ENCODE measurements around the gene NPPC.

The NPPC gene

DNA sequence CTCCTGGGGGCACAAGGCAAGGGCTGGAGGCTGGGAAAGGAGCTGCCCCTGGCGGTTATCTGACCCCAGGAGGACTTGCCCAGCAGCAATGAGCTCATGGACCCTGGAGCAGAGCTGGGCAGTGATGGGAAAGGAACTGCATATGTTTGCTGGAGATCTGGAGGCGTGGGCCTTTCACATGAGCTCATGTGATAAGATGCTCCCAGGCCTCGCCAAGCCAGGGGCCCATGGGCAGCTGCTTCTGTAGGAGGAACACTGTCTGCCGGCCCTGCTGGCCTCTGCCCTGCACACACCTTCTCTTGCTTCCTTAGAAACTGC, 9.0 kb upstream of the NPPC start:
- no peak for DNase-seq (ENCODE audit: low read depth, low spot score)

DNA sequence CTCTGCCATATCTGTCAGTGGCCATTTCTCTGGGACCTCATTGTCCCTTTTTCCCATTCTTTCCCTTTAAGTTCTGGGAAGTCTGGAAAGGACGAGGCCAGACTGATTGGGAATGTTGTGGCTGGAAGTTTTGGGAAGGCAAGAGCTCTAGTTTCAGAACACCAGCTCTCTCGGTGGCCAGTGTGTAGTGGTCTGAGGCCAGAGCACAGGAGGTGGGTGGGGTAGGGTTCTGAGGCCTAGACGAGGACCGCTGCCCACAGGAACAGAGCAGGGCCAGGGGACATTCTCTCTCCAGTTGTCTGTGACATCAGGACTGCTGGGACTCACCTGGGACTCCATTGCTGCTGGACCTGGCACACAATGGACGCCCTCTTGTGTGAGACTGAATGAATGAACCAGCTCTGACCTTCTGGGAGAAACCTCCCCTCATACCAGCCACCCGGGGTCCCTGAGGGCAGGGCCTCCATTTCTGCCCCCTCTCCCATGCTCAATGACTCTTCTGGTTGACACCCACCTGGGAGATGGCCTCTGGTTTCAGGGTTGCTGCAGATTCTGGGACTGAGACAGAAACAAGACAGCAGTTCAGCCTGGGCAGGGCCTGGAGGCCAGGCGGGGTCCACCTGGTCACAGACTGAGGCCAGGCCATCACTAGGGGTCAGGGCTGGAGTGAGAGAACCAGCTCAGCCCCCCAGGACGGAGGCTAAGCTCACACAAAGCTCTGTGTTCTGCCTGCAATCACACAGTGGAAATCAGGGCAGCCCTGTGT, 8.4 kb upstream of the NPPC start:
- no peak for DNase-seq (ENCODE audit: low read depth, low spot score)

DNA sequence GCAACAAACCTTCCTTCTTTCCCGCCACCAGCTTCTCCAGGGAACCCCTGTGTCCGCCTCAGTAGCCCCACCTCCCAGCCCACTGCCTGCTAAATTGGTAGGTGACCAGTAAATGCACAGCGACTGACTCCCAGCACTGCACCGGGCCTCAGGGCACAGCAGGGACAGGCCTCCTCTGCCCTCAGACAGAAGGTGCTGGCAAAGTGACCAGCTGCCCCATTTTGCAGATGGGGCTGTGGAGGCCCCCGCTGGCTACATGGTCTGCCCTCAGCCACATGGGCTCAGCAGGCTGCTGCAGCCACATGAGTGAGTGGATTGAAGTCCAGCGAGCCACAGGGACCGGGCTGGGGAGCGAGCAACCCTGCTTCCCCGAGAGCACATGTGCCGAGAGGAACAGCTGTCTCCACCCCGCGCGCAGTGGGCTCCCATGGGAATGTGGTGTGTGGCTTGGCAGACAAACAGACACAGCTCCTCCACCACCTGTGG, 7.8 kb upstream of the NPPC start:
- no peak for DNase-seq (ENCODE audit: low read depth, low spot score)

DNA sequence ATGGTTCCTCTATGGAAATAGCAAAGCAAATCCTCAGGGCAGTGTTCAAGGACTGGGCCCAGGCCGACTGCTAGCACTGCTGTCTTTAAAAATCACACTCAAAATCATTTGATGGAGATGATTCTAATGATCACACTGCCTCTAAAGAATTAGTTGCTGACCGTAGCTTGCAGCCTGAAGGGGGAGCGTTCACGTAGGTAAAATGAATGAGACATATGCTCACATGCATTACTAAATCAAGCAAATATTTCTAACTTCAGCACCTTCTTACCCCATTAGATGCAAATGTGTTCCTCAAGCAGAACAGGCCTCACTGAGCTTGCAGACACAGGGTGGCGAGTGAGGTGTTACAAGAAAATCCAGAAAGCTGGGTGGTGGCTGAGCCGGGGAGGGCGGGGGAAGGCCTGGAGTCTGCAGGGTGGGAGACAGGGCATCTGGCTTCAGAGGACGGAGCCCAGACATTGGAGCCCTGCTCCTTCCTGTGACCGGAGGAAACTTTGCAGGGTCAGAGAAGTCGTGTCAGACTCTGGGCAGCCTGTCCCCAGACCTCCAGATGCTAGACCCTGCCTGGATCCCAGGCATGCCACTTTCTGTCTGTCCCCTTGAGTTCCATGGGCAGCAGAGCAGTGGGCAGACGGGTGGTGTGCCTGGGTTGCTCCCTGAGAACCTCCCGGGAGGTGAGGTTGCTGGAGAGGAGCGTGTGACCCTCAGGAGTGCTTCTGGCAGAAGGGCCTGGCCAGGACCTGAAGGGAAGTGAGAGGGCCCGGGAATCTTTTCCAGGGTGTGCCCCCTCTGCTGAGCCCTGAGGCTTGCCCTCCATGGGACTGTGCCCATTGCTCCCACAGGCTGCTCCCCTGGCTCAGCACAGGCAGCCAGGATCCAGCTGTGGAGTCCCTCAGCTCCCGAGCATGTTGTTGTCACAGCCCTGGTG, 7.1 kb upstream of the NPPC start:
- DNase-seq (ENCODE audit: low read depth, low spot score) = no peak

DNA sequence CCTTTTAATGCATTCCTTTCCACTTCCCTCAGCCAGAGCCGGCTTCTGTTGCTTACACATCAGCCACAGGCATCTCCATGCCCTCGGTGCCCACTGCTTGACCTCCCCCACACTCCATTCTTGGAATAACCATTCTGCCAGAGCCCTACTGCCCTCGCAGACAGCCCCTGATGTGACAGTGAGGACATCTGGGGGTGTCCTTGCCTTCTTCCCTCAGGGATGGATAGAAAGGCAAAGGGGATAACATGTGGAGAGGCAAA, 6.4 kb upstream of the NPPC start:
- DNase-seq (ENCODE audit: low read depth, low spot score) = no peak

DNA sequence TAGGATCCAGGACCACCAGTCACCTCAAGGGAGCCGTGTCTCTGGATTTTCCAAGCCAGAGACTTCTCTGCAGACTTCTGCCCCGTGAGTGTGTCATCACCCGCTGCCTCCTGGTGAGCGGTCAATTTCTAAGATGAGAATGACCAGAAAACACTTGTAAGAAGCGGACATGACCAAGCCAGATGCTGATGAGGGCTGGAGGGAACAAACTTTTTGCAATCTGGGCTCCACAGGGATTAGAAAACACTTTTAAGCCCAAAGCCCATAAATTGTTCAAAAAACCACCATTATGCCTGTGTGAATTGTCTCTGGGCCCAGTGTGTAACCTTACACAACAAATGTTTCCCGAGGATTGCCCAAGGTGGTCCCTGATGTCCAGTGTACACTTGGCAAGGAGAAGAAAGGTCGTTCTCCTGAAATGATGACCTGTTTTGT, 5.3 kb upstream of the NPPC start:
- no peak for DNase-seq (ENCODE audit: low read depth, low spot score)

DNA sequence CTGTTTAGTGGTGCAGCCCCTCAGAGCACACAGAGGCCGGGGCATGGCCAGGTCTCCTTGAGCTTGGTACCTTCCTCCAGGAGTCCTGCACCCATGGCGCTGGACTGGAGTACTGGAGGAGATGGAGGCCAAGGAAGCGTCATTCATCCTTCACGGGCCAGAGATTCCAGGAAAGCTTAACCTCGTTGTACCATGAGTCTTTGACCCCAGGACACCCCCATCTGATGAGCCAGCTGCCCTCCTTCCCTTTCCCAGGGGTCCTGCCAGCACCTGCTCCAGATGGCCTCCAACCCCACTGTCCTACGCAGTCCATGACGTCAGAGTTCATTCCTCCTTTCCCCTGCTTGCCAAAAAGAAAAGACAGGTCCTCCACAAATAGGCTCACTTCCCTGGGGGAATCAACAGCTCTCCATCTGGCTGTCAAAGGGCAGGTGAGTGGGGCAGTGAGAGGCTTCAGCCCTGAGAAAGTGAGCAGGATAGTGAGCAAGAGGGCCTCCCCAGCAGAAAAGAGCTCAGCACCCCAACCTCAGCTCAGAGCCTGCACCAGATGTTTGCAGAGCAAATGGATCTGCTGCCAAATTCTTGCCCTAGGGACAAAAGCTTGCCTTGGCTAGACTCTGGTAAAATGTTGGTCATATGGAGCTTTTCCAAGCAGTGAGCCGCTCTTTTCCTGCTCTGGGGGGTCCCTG, 4.5 kb upstream of the NPPC start:
- no peak for DNase-seq (ENCODE audit: low read depth, low spot score)

DNA sequence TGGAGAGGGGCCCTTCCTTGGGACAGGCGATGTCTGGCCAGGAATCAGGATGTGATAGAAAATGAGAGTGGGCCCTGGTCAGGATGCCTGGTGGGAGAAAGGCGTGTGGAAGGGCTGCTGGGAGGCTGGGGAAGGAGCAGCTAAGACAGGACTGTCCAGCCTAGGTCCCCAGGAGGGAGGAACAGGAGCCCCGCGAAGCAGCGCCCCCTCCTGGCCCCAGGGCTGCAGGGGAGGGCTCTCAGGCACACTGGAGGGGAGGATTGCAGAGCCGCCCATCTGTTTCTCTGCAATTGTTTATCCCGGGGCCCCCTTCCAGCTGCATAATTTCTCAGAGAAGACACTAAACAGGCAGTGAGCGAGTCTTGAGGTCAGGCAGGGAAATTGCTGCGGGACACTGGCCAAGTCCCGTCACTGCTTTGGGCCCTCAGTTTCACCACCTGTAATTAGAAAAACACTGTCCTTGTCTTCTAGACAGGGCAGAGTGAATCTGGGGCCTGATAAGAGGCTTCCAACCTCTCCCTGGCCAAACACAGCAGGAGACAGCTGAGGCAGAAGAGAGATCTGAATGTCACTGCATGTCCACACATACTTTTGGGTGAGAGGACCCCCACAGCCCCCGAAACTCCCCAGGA, 3.9 kb upstream of the NPPC start:
- no peak for DNase-seq (ENCODE audit: low read depth, low spot score)

DNA sequence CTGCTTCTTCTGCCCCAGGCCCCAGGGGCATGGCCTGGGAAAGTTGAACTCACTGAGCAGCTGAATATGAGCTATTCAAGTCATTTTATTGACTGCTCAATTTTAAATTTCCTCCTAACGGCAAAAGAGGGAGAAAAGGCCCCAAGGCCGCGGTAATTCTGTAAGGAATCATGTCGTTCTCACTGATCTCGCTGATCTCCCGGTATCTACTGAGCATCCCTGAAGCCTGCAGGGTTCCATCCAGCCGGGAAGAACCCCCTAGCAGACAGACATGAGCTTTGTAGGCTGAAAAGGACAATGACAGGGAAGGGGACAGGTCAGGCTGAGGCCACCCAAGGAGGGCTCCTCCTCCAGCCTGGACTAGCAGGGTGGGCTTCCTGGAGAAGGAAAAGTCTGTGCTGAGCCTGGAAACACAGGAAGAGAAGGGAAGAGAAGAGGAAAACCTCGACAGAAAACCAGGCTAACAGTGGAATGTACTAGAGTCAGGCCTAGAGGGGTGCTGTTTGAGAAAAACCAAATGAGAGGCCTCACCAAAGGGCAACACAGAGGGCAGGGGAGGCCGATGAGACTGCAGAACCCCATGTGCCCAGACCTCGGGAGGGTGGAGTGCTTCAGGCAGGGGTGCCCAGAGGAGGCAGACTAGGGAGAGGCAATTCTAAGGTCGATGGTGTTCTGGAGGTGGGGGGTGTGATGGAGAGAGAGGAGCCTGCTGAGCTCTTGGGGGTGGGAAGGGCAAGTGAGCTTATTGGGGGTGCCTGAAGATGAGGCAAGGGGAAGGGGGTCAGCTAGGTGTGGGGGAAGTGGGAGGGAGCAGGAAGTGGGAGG, 2.9 kb upstream of the NPPC start:
- DNase-seq (ENCODE audit: low read depth, low spot score) = no peak

DNA sequence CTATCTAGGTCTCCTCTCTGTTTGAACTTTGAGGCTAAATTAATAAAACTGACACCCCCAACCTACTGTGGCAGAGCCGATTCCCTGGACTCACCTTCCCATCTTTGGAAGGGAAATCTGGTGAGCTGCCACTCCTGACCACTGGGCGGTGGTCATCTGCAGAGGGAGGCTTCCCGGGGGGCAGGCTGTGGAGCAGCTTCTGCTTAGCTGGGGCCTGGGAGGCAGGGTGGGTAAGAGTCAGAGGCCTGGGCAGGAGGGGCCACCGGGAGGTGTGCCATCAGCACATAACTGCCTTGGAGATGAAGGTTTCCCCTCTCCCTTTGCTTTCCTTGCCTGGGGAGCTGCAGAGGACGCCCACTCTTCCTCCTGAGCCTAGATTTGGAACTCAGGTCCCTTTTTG, 2.3 kb upstream of the NPPC start:
- no peak for DNase-seq (ENCODE audit: low read depth, low spot score)

DNA sequence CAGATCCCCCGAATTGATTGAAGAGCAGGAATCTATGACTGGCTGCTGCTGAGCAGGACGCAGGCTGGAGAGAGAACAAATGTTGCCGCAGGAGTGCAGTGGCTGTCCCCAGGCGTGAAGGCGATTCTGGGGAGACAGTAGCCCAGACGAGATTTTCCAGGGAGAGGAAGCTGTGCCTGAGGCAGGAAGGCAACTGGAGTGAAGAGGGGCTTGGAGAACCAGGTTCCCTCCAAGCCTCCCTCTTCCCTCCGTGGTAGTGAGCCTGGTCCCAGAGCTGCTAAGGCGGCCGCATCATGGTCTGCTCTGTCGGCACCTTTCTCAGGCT, 1.3 kb upstream of the NPPC start:
- no peak for DNase-seq (ENCODE audit: low read depth, low spot score)

DNA sequence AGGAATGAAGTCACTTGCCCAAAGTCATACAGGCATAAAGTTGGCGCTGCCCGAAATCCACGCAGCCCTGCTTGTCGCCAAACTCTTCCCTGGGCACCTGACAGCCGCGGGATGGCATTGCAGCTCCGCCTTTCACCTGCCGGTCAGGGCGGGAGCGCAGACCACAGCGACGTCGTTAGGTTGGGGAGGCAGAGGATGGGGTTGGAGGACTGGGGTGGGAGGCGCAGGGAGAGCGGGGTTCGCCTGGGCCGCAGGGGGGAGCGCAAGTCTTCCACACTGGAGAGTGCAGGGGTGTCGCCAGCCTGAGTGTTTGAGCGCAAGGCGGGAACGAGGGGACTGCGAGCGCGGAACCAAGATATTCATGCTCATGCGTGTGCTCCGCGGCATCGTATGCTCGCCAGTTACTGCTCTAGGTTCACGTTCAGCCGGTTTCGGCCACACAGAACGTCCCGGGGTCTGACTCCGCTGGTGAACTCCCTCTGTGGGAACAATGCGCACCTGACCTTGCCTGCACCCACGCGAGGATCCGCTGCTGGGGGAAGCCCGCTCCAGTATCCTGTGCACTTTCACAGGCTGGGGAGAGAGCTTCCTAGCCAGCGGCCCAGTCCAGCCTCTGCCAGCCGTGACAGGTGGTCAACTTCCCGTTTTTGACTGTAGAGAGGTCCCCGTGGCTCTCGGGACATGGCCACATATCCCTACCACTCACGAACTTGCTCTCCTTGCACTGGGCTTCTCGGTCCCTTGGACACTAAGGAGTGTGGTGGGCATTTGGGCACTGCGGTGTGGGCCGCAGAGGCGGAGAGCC, 767 bp upstream of the NPPC start:
- no peak for DNase-seq (ENCODE audit: low read depth, low spot score)

DNA sequence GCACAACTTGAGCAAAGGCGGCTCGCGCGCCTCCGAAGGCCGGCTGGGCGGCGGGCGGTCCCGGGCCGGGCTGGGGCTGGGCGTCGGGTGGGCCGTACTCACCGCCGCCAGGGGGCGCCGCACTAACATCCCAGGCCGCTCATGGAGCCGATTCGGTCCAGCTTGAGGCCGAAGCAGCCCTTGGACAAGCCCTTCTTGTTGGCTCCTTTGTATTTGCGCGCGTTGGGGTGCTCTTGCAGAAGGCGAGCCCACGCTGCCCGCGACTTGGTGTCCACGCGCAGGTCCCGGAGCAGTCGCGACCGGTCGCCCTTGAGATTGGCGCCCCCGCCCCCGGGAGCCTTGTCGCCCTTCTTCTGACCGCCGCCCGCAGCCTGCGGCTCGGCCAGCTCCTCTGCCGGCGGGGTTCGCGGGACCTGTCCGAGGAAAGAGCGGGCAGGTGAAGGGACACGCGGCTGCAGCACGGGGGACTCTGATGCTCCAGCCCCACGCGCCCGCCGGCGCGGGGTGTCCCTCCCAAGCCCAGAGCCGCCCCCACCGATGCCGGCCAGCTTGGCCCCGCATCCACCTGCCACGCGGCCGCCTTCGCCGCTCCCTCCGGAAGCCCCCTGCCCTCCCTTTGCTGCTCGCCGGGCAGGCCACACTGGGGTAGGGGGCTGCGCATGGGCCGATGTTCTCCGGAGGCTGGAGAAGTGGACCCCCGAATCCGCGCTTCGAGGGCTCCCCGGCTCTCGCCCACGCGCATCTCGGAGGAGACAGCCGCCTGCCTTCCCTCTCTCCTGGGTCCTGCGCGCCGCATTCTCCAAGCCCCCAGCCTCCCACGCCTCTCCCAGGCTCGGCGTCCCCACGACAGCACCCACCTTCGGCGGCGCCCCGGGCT, 655 bp downstream of the NPPC start:
- DNase-seq (ENCODE audit: low read depth, low spot score) = peak; percentile 53

DNA sequence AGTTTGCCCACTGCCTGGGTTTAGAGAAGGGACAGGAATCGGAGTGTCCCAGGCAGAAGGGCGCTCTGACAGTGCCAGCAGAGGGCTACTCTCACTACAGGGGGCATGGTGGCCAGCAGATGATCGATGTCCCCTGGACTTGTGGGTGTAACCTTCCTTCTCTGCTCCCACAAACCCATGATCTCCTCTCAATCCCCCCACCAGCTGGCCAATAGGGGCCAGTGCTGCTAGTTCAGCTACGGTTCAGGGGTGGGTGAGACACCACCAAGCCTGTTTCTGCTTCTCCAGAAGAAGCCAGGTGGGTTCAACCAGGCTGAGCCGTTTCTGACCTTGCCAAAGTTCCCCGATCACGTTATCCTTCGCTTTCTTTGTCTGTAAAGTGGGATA, 1.3 kb downstream of the NPPC start:
- no peak for DNase-seq (ENCODE audit: low read depth, low spot score)

DNA sequence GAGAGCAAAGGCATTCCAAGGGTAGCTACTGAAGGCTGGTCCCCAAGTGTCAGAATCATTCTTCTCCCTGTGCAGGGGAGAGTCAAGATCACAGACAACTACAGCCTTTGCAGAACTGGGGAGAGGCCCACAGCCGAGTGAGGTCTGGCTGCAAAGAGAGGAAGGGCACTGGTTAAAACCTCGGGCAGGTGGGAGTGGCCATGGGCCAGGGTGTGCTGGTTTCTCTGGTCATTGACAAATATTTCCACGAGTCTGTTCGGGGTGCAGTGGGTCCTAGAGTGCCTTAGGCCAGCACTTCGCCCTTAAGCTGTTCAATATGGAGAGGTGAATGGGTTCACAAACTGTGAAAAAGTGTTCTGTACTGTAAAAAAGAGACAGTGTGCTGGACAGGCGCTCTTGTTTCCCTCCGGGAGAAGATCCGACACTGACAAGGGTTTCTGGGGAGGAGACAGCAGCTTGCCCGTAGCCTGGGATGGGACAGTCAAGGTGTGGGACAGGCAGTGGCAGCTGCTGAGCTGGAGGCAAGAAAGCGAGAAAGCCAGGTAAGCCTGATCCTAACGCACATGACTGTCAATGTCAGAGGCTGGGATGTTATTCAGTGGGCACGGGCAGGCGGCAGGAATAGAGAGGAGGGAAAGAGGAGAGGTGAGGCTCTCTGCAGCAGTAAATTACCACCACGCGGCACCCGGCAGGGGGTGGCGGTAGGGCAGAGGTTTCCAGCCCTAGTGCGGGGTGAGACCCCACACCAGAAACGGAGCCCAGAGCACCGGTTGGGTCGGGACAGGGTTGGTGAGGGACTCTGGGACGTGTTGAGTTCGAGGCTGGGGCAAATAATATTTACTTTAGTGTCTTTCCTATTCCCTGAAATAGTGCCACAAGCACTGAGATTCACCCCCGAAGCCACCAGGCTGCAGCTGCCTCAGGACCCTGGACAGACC, 2.0 kb downstream of the NPPC start:
- no peak for DNase-seq (ENCODE audit: low read depth, low spot score)

DNA sequence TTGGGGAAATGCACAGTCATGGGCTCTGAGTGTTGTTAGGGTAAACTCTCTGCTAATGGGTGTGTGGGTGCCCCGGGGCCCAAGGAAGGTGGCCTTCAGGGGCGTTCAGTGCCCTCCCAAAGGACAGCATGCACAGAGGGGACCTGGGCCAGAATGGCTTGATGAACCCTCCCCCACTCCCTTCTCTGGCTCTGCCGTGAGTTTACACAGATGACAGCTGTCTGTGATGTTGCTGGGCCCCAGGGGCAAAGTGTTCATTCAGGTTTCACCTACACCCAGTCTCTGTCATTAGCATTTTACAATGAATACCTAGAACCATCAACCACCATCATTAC, 3.2 kb downstream of the NPPC start:
- DNase-seq (ENCODE audit: low read depth, low spot score) = no peak

DNA sequence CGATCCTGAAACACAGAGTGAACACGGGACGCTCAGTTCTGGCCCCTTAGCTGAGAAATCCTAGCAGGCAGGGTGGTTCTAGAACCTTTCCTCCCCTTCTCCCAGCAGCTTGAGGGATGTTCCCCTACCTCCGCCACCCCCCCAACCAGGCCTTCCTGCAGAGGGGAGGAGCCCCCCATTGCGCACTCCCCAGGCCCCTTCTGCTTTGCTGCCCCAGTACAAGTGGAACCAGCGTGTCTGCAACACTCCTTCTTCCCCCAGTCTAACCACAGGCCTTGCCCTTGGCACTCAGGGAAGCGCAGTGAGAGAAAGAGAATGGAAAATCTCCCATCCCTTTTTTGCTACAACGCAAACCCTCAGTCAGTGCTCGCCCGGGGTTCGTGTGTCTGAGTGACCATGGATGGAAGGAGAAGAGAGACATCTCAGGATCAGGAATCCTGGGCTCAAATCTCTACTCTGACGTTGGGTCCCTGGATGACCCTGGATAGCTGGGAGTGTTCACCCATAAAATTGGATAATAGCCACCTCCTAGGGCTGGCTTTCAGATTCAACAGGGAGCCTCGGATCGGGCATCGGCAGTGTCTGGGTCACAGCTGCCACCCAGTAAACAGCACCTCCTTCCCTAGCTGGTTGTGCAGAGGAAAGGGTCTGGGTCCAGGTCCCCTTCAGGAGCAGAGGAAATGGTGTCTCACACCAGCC, 3.7 kb downstream of the NPPC start:
- DNase-seq (ENCODE audit: low read depth, low spot score) = no peak

DNA sequence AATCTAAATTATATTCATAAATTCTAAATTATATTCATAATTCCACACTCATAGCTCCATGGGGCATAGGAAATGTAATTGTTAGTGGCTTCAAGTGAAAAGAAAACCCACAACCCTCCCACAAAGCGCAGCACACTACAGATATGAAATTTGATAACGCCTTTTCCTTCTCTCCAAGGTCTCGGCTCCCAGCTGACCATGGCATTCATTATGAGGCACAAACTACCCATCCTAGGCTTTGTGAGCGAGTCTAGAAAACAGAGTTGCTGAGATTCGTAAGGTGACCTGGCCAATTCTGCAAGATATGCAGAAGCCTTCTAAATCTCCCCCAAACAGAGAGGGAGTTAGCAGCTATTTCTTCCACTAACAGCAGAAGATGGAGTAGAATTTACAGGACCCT, 5.4 kb downstream of the NPPC start:
- no peak for DNase-seq (ENCODE audit: low read depth, low spot score)
